IMR-90 (cell line): ENCODE data around the gene GFOD2. TPM values are rescaled to one million over a fixed set of nuclear protein-coding genes. Genes with fewer than 3 reads are reported as not detected.

Source experiments
- ATAC-seq: fragments of 200-7000 bp; cut with Tn5 transposase; 2 replicates; pipeline ENCODE4 v1.9.1; 2020; ENCODE audit warnings: low read depth, mild to moderate bottlenecking, moderate library complexity
- BruUV-seq: library from RNA; stranded (reverse); fragments of 400-500 nt; replicated peaks from 2 replicates; lab custom pipeline; 2021; lab: Mats Ljungman, UMichigan
- CTCF ChIA-PET: fragments of 300-600 bp; formaldehyde crosslinking; extraction: SDS; loops from one replicate; lab custom pipeline; 2021; ENCODE audit warnings: antibody characterized with exemption; lab: Yijun Ruan, JAX
- POLR2A ChIA-PET: fragments of 300-600 bp; sonication (Branson Sonifier 250); formaldehyde crosslinking; loops from one replicate; lab custom pipeline; 2022; ENCODE audit warnings: antibody characterized with exemption; ENCODE audit not compliant: unreplicated experiment; lab: Charles Lee
- DNase-seq: peaks from one replicate; pipeline ENCODE4 v3.0.0; 2013
- H2AFZ ChIP-seq: replicated peaks from 2 replicates; pipeline ENCODE3; 2013; ENCODE audit warnings: low read length, mild to moderate bottlenecking; ENCODE audit not compliant: poor library complexity
- H2AK5ac ChIP-seq: 2 replicates; pipeline ENCODE4 v1.6.1; 2013; ENCODE audit warnings: low read depth, low read length, inconsistent platforms
- H2AK9ac ChIP-seq: replicated peaks from 2 replicates; pipeline ENCODE3; 2013; ENCODE audit warnings: mild to moderate bottlenecking, low read depth, low read length, moderate library complexity; ENCODE audit not compliant: poor library complexity
- H2BK120ac ChIP-seq: 2 replicates; pipeline ENCODE4 v1.6.1; 2013; ENCODE audit warnings: low read depth, low read length, inconsistent platforms
- H2BK15ac ChIP-seq: 3 replicates; pipeline ENCODE4 v1.6.1; 2013; ENCODE audit warnings: low read depth, low read length, inconsistent platforms
- H2BK20ac ChIP-seq: 2 replicates; pipeline ENCODE4 v1.6.1; 2013; ENCODE audit warnings: low read depth, mild to moderate bottlenecking, inconsistent platforms, low read length, moderate library complexity
- H2BK5ac ChIP-seq: 2 replicates; pipeline ENCODE4 v1.6.1; 2013; ENCODE audit warnings: mild to moderate bottlenecking, low read depth, low read length, inconsistent platforms; ENCODE audit not compliant: poor library complexity, severe bottlenecking
- H3K14ac ChIP-seq: replicated peaks from 2 replicates; pipeline ENCODE4 v1.6.1; 2013; ENCODE audit warnings: low read depth, low read length, inconsistent platforms
- H3K18ac ChIP-seq: 2 replicates; pipeline ENCODE4 v1.6.1; 2013; ENCODE audit warnings: low read depth, low read length, control low read depth
- H3K23ac ChIP-seq: 2 replicates; pipeline ENCODE4 v1.6.1; 2013; ENCODE audit warnings: low read depth, low read length, inconsistent platforms
- H3K27ac ChIP-seq: 2 replicates; pipeline ENCODE4 v1.5.1; 2013; ENCODE audit warnings: mild to moderate bottlenecking, control low read depth, low read length; ENCODE audit not compliant: insufficient read depth
- H3K27me3 ChIP-seq: 2 replicates; pipeline ENCODE4 v1.6.1; 2013; ENCODE audit warnings: low read length; ENCODE audit not compliant: control insufficient read depth, insufficient read depth
- H3K36me3 ChIP-seq: 2 replicates; pipeline ENCODE4 v1.6.1; 2013; ENCODE audit warnings: low read length, mixed read lengths; ENCODE audit not compliant: control insufficient read depth, insufficient read depth
- H3K4ac ChIP-seq: 2 replicates; pipeline ENCODE4 v1.6.1; 2013; ENCODE audit warnings: low read depth, low read length, inconsistent platforms
- H3K4me1 ChIP-seq: 2 replicates; pipeline ENCODE4 v1.6.1; 2013; ENCODE audit warnings: low read length, mixed read lengths; ENCODE audit not compliant: control insufficient read depth, insufficient read depth
- H3K4me2 ChIP-seq: 2 replicates; pipeline ENCODE4 v1.6.1; 2013; ENCODE audit warnings: low read depth, mild to moderate bottlenecking, control low read depth, low read length, moderate library complexity
- H3K4me3 ChIP-seq: 2 replicates; pipeline ENCODE4 v1.5.1; 2013; ENCODE audit warnings: low read depth, mild to moderate bottlenecking, control low read depth, low read length, moderate library complexity; ENCODE audit not compliant: insufficient read depth
- H3K56ac ChIP-seq: 2 replicates; pipeline ENCODE4 v1.6.1; 2013; ENCODE audit warnings: low read length, inconsistent platforms; ENCODE audit not compliant: insufficient read depth; ENCODE audit errors: extremely low read depth
- H3K79me1 ChIP-seq, 2 experiments: 2 replicates each; pipeline ENCODE4 v1.6.1; 2013; ENCODE audit warnings: low read length in 2 of 2, inconsistent platforms in 1 of 2, low read depth in 1 of 2
- H3K9ac ChIP-seq: 2 replicates; pipeline ENCODE4 v1.6.1; 2013; ENCODE audit warnings: low read depth, low read length, control low read depth
- H3K9me1 ChIP-seq: 2 replicates; pipeline ENCODE4 v1.6.1; 2013; ENCODE audit warnings: low read length, inconsistent platforms; ENCODE audit not compliant: insufficient read depth
- H3K9me3 ChIP-seq: 2 replicates; pipeline ENCODE4 v1.6.1; 2013; ENCODE audit warnings: low read length; ENCODE audit not compliant: control insufficient read depth, insufficient read depth
- H4K20me1 ChIP-seq: 2 replicates; pipeline ENCODE4 v1.6.1; 2013; ENCODE audit warnings: low read length, inconsistent platforms; ENCODE audit not compliant: insufficient read depth
- H4K5ac ChIP-seq: 2 replicates; pipeline ENCODE4 v1.6.1; 2013; ENCODE audit warnings: mild to moderate bottlenecking, low read depth, low read length, control low read depth
- H4K8ac ChIP-seq, 2 experiments: 2 replicates each; pipeline ENCODE4 v1.6.1; 2013; ENCODE audit warnings: low read depth in 2 of 2, low read length in 2 of 2, control low read depth in 1 of 2, inconsistent platforms in 1 of 2
- H4K91ac ChIP-seq: 2 replicates; pipeline ENCODE4 v1.6.1; 2013; ENCODE audit warnings: low read depth, low read length, inconsistent platforms; ENCODE audit not compliant: insufficient read depth
- BHLHE40 ChIP-seq: fragments of 150-350 bp; IDR thresholded peaks from 2 replicates; pipeline ENCODE4 v1.6.1; 2016; ENCODE audit warnings: mild to moderate bottlenecking, low read depth, low read length
- CEBPB ChIP-seq: IDR thresholded peaks from 2 replicates; pipeline ENCODE4 v1.6.1; 2012; ENCODE audit warnings: low read depth, low read length, improper control_type of control experiment
- MAFK ChIP-seq: IDR thresholded peaks from 2 replicates; pipeline ENCODE4 v1.6.1; 2012; ENCODE audit warnings: low read depth, low read length, improper control_type of control experiment
- MXI1 ChIP-seq: IDR thresholded peaks from 2 replicates; pipeline ENCODE4 v1.6.1; 2012; ENCODE audit warnings: low read depth, mild to moderate bottlenecking, low read length, moderate library complexity, borderline replicate concordance
- POLR2A ChIP-seq: IDR thresholded peaks from 2 replicates; pipeline ENCODE4 v1.6.1; 2012; ENCODE audit warnings: mild to moderate bottlenecking, low read depth, low read length
- RCOR1 ChIP-seq: IDR thresholded peaks from 2 replicates; pipeline ENCODE4 v1.6.1; 2012; ENCODE audit warnings: mild to moderate bottlenecking, low read length, improper control_type of control experiment; ENCODE audit not compliant: insufficient replicate concordance
- RFX5 ChIP-seq: IDR thresholded peaks from 2 replicates; pipeline ENCODE4 v1.8.0; 2012; ENCODE audit warnings: low read depth, mild to moderate bottlenecking, low read length, moderate library complexity
- SMC3 ChIP-seq: fragments of 150-350 bp; IDR thresholded peaks from 2 replicates; pipeline ENCODE4 v1.6.1; 2016; ENCODE audit warnings: low read depth, mild to moderate bottlenecking, antibody characterized with exemption, low read length, moderate library complexity
- USF2 ChIP-seq: fragments of 150-350 bp; IDR thresholded peaks from 2 replicates; pipeline ENCODE4 v1.6.1; 2017; ENCODE audit warnings: mild to moderate bottlenecking, antibody characterized with exemption, low read length, low read depth
- WGBS, 2 experiments: methylation state at CpG; one replicate each; pipeline versions ENCODE4 v1.1.5 to v1.1.7; 2013; ENCODE audit warnings: missing lambda C conversion rate in 2 of 2; ENCODE audit not compliant: insufficient read length in 1 of 2; ENCODE audit errors: extremely low coverage in 2 of 2; 5-methylcytosine and 5-hydroxymethylcytosine counted together
- dilution Hi-C: fragments of 300-500 bp; cut with HindIII; formaldehyde crosslinking; loops from one replicate; pipeline ENCODE4 v1.14.3; 2018; ENCODE audit warnings: low sequenced_read_pairs; ENCODE audit not compliant: unreplicated experiment
- in situ Hi-C: fragments of 300-500 bp; cut with MboI; formaldehyde crosslinking; loops from 3 replicates; pipeline ENCODE4 v1.14.3; 2019; ENCODE audit warnings: low sequenced_read_pairs, inconsistent platforms, mixed read lengths
- intact Hi-C: fragments of 100-400 bp; cut with micrococcal nuclease; formaldehyde crosslinking; loops from 2 replicates; pipeline ENCODE4 v1.10.0; 2022
- polyA plus RNA-seq, 3 experiments: library from polyadenylated mRNA; depleted of rRNA; stranded (reverse); fragments of >200 nt; gene quantifications; 2 replicates each; pipeline ENCODE4 v1.2.3, GENCODE V29; 2012; ENCODE audit warnings: low replicate concordance in 1 of 3
- total RNA-seq: library from RNA; depleted of rRNA; stranded (reverse); fragments of >200 nt; gene quantifications from 2 replicates; pipeline ENCODE4 v1.2.3, GENCODE V29; 2012

The GFOD2 gene
- total and polyA plus RNA-seq, 2 of the 4 experiments (the other 2 are of a cell fraction), result 12.3 to 18.1 TPM

GRCh38 chr16:67703626-67704025 lies 15.5 kb downstream of the GFOD2 start:
- intact Hi-C loops, result no loop called here
- Histone ChIP-seq H3K56ac (no peak overlapping the region), H2AFZ (no peak overlapping the region), H2AK9ac (no peak overlapping the region), H3K9me1 (peaks cover 4% of the 10 kb centered on the region), H4K8ac (no peak overlapping the region), H2BK15ac (no peak overlapping the region), H3K4me3 (no peak overlapping the region), H4K5ac (no peak overlapping the region), H3K36me3 (no peaks in the 10 kb centered on the region), H3K9ac (no peak overlapping the region), H3K23ac (no peak overlapping the region), H2BK5ac (no peak overlapping the region), H3K14ac (no peak overlapping the region), H3K4me2 (no peak overlapping the region), H2AK5ac (no peak overlapping the region), H3K4me1 (peaks cover 4% of the 10 kb centered on the region; the same call in 1 of the 2 replicates), H3K79me1 (peaks cover 4 to 46% of the 10 kb centered on the region in 2 experiments), H4K91ac (no peak overlapping the region), H3K18ac (no peak overlapping the region), H4K20me1 (peaks cover 23% of the 10 kb centered on the region; the same call in 1 of the 2 replicates), H2BK20ac (no peak overlapping the region), H3K27me3 (no peaks in the 10 kb centered on the region), H3K4ac (no peak overlapping the region), H3K27ac (no peak overlapping the region), H2BK120ac (no peak overlapping the region), H3K9me3 (no peaks in the 10 kb centered on the region)
- no TSS peak for BruUV-seq
- TF ChIP-seq RCOR1, result no peak
- TF ChIP-seq USF2, result no peak
- TF ChIP-seq SMC3, result no peak
- no peak for TF ChIP-seq MXI1
- TF ChIP-seq RFX5, result no peak
- no peak for TF ChIP-seq MAFK
- no peak for TF ChIP-seq CEBPB
- TF ChIP-seq POLR2A, result no peak
- TF ChIP-seq BHLHE40, result no peak
- no peak for ATAC-seq
- in situ Hi-C loops, result no loop called here
- ChIA-PET POLR2A (no interaction called here), CTCF (no interaction called here)
- DNase-seq, result no peak
- no CpG with 5 or more reads among the region's 2 CpGs for WGBS, 2 experiments
- dilution Hi-C loops, result no loop called here
